ENCODE results near the gene SNU13. TPM values are rescaled to one million over a fixed set of nuclear protein-coding genes. Genes with fewer than 3 reads are reported as not detected.

Gene SNU13
- total and polyA plus RNA-seq, 2 donors (not counting 1 experiment from before 2014, with no cell fraction given) = 61.6 to 164 TPM

DNA sequence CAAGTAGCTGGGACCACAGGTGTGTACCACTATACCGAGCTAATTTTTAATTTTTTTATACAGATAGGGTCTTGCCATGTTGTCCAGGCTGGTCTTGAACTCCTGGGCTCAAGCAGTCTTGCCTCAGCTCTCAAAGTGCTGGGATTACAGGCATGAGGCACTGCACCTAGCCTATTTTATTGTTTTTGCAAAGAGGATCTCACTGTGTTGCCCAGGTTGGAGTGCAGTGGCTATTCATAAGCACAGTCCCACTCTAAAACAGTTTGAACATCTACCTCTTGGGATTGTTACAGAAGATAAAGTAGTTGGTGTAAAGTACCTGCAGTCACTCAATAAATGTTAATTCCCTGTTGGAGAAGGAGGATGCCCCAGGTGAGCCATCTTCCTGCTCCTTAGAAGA, 38.4 kb downstream of the SNU13 start:
- Histone ChIP-seq H3K4me2 (ENCODE audit: extremely low read depth, insufficient read depth, low read length) (no peak overlapping the region), H3K4me1 (ENCODE audit: control insufficient read depth, extremely low read depth, insufficient read depth, low read length) (no peaks in the 10 kb centered on the region), H3K4me3 (replicated peaks in 1 of 4; ENCODE audit: control extremely low read depth in 1 of 4, insufficient read depth in 1 of 4, low read depth in 3 of 4, low read length in 4 of 4) (no peak overlapping the region), H3K79me2 (ENCODE audit: control insufficient read depth, insufficient read depth, low read length) (peaks cover 1% of the 10 kb centered on the region), H3K9me3 (ENCODE audit: control insufficient read depth, insufficient read depth, low read depth, low read length) (no peaks in the 10 kb centered on the region), H3K27me3 (ENCODE audit: control insufficient read depth, insufficient read depth, low read length) (no peaks in the 10 kb centered on the region), H4K20me1 (ENCODE audit: control insufficient read depth, extremely low read depth, insufficient read depth, low read length) (no peaks in the 10 kb centered on the region), H2AFZ (ENCODE audit: low read length) (no peak overlapping the region), H3K9ac (ENCODE audit: insufficient read depth, low read length) (no peak overlapping the region), H3K27ac (ENCODE audit: insufficient read depth, low read length) (no peak overlapping the region), H3K36me3 (ENCODE audit: control insufficient read depth, insufficient read depth, low read length) (peaks cover 19% of the 10 kb centered on the region)
- no peak for TF ChIP-seq EZH2 (IDR thresholded peaks at IDR 0.05; ENCODE audit: low read length, missing control alignments)
- TF ChIP-seq, protein P1, sequence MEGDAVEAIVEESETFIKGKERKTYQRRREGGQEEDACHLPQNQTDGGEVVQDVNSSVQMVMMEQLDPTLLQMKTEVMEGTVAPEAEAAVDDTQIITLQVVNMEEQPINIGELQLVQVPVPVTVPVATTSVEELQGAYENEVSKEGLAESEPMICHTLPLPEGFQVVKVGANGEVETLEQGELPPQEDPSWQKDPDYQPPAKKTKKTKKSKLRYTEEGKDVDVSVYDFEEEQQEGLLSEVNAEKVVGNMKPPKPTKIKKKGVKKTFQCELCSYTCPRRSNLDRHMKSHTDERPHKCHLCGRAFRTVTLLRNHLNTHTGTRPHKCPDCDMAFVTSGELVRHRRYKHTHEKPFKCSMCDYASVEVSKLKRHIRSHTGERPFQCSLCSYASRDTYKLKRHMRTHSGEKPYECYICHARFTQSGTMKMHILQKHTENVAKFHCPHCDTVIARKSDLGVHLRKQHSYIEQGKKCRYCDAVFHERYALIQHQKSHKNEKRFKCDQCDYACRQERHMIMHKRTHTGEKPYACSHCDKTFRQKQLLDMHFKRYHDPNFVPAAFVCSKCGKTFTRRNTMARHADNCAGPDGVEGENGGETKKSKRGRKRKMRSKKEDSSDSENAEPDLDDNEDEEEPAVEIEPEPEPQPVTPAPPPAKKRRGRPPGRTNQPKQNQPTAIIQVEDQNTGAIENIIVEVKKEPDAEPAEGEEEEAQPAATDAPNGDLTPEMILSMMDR (conservative IDR thresholded peaks at IDR 0.05 in 1 of 2, IDR thresholded peaks at IDR 0.05 in 1 of 2; ENCODE audit: low read depth in 1 of 2, low read length in 2 of 2) = no peak
- no peak for DNase-seq (ENCODE audit: low read depth in 2 of 2)

DNA sequence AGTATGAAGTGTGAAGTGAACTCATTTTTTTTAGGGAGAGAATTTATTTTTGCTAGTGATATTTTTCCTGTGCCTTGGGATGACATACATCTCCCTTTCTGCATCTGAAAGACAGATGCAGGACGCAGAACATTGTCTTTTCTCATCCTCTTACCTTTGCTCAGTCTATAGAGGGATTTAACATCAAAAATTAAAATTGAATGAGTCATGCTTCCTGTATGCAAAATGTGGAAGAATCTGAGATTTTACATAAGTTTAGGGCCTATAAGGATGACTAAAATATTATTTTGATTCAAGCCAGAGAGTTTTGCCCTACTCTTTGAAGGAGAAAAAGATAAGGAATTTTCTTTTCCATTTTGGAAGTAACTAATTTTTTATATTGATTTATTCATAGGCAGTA, 40.2 kb downstream of the SNU13 start:
- no peak for DNase-seq (ENCODE audit: low read depth in 2 of 2)
- Histone ChIP-seq H3K9me3 (ENCODE audit: control insufficient read depth, insufficient read depth, low read depth, low read length) (no peaks in the 10 kb centered on the region), H2AFZ (ENCODE audit: low read length) (no peak overlapping the region), H4K20me1 (ENCODE audit: control insufficient read depth, extremely low read depth, insufficient read depth, low read length) (no peaks in the 10 kb centered on the region), H3K4me1 (ENCODE audit: control insufficient read depth, extremely low read depth, insufficient read depth, low read length) (no peaks in the 10 kb centered on the region), H3K79me2 (ENCODE audit: control insufficient read depth, insufficient read depth, low read length) (peaks cover 1% of the 10 kb centered on the region), H3K27ac (ENCODE audit: insufficient read depth, low read length) (no peak overlapping the region), H3K4me2 (ENCODE audit: extremely low read depth, insufficient read depth, low read length) (no peak overlapping the region), H3K9ac (ENCODE audit: insufficient read depth, low read length) (no peak overlapping the region), H3K4me3 (replicated peaks in 1 of 4; ENCODE audit: control extremely low read depth in 1 of 4, insufficient read depth in 1 of 4, low read depth in 3 of 4, low read length in 4 of 4) (no peak overlapping the region), H3K36me3 (ENCODE audit: control insufficient read depth, insufficient read depth, low read length) (peaks cover 16% of the 10 kb centered on the region), H3K27me3 (ENCODE audit: control insufficient read depth, insufficient read depth, low read length) (no peaks in the 10 kb centered on the region)
- no peak for TF ChIP-seq EZH2 (IDR thresholded peaks at IDR 0.05; ENCODE audit: low read length, missing control alignments)
- TF ChIP-seq, protein P1 (conservative IDR thresholded peaks at IDR 0.05 in 1 of 2, IDR thresholded peaks at IDR 0.05 in 1 of 2; ENCODE audit: low read depth in 1 of 2, low read length in 2 of 2) = no peak

DNA sequence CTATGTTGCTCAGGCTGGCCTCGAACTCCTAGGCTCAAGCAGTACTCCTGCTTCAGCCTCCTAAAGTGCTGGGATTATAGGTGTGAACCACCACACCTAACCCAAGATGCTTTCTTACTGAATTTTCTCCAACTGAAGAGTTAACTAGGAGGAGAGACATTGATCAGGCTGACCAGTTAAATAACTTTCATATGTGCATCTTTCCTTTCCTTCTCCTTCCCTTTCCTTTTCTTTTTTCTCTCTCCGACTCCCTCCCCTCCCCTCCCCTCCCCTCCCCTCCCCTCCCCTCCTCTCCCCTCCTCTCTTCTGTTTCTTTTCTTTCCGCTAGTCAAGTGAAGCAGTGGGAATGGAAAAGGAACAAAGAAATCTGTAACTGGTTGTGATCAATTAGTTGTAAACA, 40.9 kb downstream of the SNU13 start:
- Histone ChIP-seq H3K36me3 (ENCODE audit: control insufficient read depth, insufficient read depth, low read length) (peaks cover 18% of the 10 kb centered on the region), H3K4me1 (ENCODE audit: control insufficient read depth, extremely low read depth, insufficient read depth, low read length) (no peaks in the 10 kb centered on the region), H3K79me2 (ENCODE audit: control insufficient read depth, insufficient read depth, low read length) (peaks cover 2% of the 10 kb centered on the region), H3K4me3 (replicated peaks in 1 of 4; ENCODE audit: control extremely low read depth in 1 of 4, insufficient read depth in 1 of 4, low read depth in 3 of 4, low read length in 4 of 4) (no peak overlapping the region), H3K9me3 (ENCODE audit: control insufficient read depth, insufficient read depth, low read depth, low read length) (no peaks in the 10 kb centered on the region), H2AFZ (ENCODE audit: low read length) (no peak overlapping the region), H3K27ac (ENCODE audit: insufficient read depth, low read length) (no peak overlapping the region), H4K20me1 (ENCODE audit: control insufficient read depth, extremely low read depth, insufficient read depth, low read length) (no peaks in the 10 kb centered on the region), H3K27me3 (ENCODE audit: control insufficient read depth, insufficient read depth, low read length) (no peaks in the 10 kb centered on the region), H3K9ac (ENCODE audit: insufficient read depth, low read length) (no peak overlapping the region), H3K4me2 (ENCODE audit: extremely low read depth, insufficient read depth, low read length) (no peak overlapping the region)
- TF ChIP-seq EZH2 (IDR thresholded peaks at IDR 0.05; ENCODE audit: low read length, missing control alignments) = no peak
- TF ChIP-seq, protein P1 (conservative IDR thresholded peaks at IDR 0.05 in 1 of 2, IDR thresholded peaks at IDR 0.05 in 1 of 2; ENCODE audit: low read depth in 1 of 2, low read length in 2 of 2) = no peak
- DNase-seq (ENCODE audit: low read depth in 2 of 2) = no peak

All from fibroblast of lung (primary cell).